Nephron (organoid): ENCODE data around the gene SMG6.
A peak's percentile ranks its signal among the peaks of the same experiment; 100 is the strongest.

Experiments used
- H3K27ac Mint-ChIP-seq, 3 experiments: 2 replicates each; pipeline ENCODE4 v1.8.0; 2020; ENCODE audit warnings: mixed read lengths in 3 of 3, mild to moderate bottlenecking in 2 of 3, moderate library complexity in 1 of 3
- H3K27me3 Mint-ChIP-seq: 2 replicates; pipeline ENCODE4 v1.8.0; 2021; ENCODE audit warnings: low read depth, mild to moderate bottlenecking, moderate library complexity, mixed read lengths
- H3K36me3 Mint-ChIP-seq: 2 replicates; pipeline ENCODE4 v1.8.0; 2020; ENCODE audit warnings: low read depth, mixed read lengths
- H3K4me1 Mint-ChIP-seq: 2 replicates; pipeline ENCODE4 v1.8.0; 2020; ENCODE audit warnings: mixed read lengths
- H3K4me3 Mint-ChIP-seq, 3 experiments: 2 replicates each; pipeline ENCODE4 v1.8.0; 2020; ENCODE audit warnings: mild to moderate bottlenecking in 3 of 3, mixed read lengths in 3 of 3, moderate library complexity in 2 of 3
- H3K9me3 Mint-ChIP-seq: 2 replicates; pipeline ENCODE4 v1.8.0; 2020; ENCODE audit warnings: mixed read lengths
- CTCF ChIP-seq, 3 experiments: fragments of 200-600 bp; sonication (generic); IDR thresholded peaks; one replicate each; pipeline ENCODE4 v1.5.0; 2021; ENCODE audit warnings: antibody characterized with exemption in 3 of 3; ENCODE audit not compliant: unreplicated experiment in 3 of 3

The SMG6 gene

GRCh38 chr17:2250140-2251095 lies 53.2 kb downstream of the SMG6 start:
- Mint-ChIP-seq H3K36me3 (peaks cover 54% of the 10 kb centered on the region), H3K27me3 (peaks cover 3% of the 10 kb centered on the region), H3K27ac (peak overlapping the region in 1 of 3 experiments; percentile 14), H3K9me3 (peaks cover 3% of the 10 kb centered on the region), H3K4me3 (no peak overlapping the region), H3K4me1 (no peaks in the 10 kb centered on the region)
- no peak for TF ChIP-seq CTCF (IDR thresholded peaks at IDR 0.05; ENCODE audit: unreplicated experiment in 3 of 3)

- Mint-ChIP-seq H3K4me3 (no peak overlapping the region), H3K27ac (peak overlapping the region in 2 of 3 experiments; percentile 77 to 78), H3K9me3 (no peaks in the 10 kb centered on the region), H3K36me3 (peaks cover 48% of the 10 kb centered on the region), H3K27me3 (no peaks in the 10 kb centered on the region), H3K4me1 (peaks cover 20% of the 10 kb centered on the region)
- no peak for TF ChIP-seq CTCF (IDR thresholded peaks at IDR 0.05; ENCODE audit: unreplicated experiment in 3 of 3)
Measured at GRCh38 chr17:2247005-2247404, 56.6 kb downstream of the SMG6 start.

- Mint-ChIP-seq H3K36me3 (peaks cover 54% of the 10 kb centered on the region), H3K27ac (peak overlapping the region; percentile 78 to 84 (median 83)), H3K4me1 (peaks cover 41% of the 10 kb centered on the region), H3K4me3 (no peak overlapping the region), H3K9me3 (no peaks in the 10 kb centered on the region), H3K27me3 (no peaks in the 10 kb centered on the region)
- peak; percentile 90 to 95 (median 93) for TF ChIP-seq CTCF (IDR thresholded peaks at IDR 0.05; ENCODE audit: unreplicated experiment in 3 of 3)
Measured at GRCh38 chr17:2244545-2245525, 58.8 kb downstream of the SMG6 start.

GRCh38 chr17:2243953-2244352 lies 59.6 kb downstream of the SMG6 start:
- H3K9me3 Mint-ChIP-seq = no peaks in the 10 kb centered on the region
- H3K36me3 Mint-ChIP-seq = peaks cover 46% of the 10 kb centered on the region
- H3K27me3 Mint-ChIP-seq = no peaks in the 10 kb centered on the region
- H3K4me1 Mint-ChIP-seq = peaks cover 46% of the 10 kb centered on the region
- no peak for TF ChIP-seq CTCF (IDR thresholded peaks at IDR 0.05; ENCODE audit: unreplicated experiment in 3 of 3)
- H3K27ac Mint-ChIP-seq = peak overlapping the region; percentile 57 to 83 (median 78)
- no peak overlapping the region for H3K4me3 Mint-ChIP-seq

GRCh38 chr17:2241823-2242222 lies 61.8 kb downstream of the SMG6 start:
- H3K36me3 Mint-ChIP-seq = peaks cover 44% of the 10 kb centered on the region
- H3K4me1 Mint-ChIP-seq = peaks cover 62% of the 10 kb centered on the region
- peak overlapping the region; percentile 28 to 96 (median 84) for H3K27ac Mint-ChIP-seq
- no peak for TF ChIP-seq CTCF (IDR thresholded peaks at IDR 0.05; ENCODE audit: unreplicated experiment in 3 of 3)
- H3K27me3 Mint-ChIP-seq = no peaks in the 10 kb centered on the region
- no peak overlapping the region for H3K4me3 Mint-ChIP-seq
- H3K9me3 Mint-ChIP-seq = no peaks in the 10 kb centered on the region
